ENCODE measurements around the gene HELZ2.
A peak's percentile ranks its signal among the peaks of the same experiment; 100 is the strongest.

The HELZ2 gene

DNA sequence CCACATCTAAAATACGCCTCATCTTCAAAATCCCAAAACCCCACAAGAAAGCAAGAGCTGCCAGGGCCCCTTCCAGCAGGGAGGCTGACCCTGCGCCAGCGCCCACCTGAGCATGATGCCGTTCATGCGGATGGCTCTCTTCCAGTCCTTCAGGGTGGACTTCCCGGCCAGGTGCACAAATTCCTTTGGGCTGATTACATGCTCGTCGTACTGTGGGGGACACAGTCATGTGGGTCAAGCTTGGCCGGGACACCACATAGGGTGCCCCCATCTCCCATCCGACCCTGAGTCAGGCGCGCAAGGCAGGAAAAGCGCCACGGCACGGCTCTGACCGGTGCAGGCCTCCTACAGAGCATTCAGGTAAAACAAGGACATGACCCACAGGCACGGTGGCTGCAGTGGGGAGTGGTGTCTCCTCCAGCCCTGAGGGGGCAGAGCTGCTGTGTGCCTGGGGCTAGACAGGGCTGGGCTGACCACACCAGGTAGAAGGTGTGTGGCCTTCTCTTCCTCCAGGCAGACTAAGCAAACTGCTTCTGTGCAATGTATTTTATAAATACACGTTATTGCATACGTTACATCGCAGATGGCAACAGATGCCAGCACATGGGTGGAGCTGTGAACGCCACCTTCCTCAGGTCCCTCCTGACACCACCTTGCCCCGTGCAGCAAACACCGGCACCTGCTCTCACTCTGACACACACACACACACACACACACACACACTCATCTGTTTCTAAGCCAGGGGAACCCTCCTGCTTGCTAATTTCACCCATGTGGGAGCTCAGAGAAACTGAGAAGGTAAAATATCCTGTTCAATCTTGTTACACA, 23.8 kb upstream of the HELZ2 start:
- DNase-seq (ENCODE audit: low read depth in 2 of 2), result no peak

DNA sequence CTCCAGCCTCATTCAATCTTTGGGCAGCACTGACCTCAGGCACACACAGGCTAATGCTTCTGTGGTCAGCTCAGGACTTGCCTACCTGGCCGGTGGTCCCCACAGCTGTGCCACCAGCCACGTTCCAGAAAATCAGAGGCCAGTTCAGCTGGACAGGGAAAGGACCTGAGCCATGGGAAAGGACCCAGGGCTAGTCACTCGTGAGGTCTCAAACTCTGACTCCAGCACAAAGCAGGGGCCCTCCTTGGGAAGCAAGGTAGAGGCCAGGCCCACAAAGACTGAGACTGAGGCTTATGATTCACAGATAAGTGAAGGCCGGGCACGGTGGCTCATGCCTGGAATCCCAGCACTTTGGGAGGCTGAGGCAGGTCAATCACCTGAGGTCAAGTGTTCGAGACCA, 22.4 kb upstream of the HELZ2 start:
- DNase-seq (ENCODE audit: low read depth in 2 of 2), result no peak

DNA sequence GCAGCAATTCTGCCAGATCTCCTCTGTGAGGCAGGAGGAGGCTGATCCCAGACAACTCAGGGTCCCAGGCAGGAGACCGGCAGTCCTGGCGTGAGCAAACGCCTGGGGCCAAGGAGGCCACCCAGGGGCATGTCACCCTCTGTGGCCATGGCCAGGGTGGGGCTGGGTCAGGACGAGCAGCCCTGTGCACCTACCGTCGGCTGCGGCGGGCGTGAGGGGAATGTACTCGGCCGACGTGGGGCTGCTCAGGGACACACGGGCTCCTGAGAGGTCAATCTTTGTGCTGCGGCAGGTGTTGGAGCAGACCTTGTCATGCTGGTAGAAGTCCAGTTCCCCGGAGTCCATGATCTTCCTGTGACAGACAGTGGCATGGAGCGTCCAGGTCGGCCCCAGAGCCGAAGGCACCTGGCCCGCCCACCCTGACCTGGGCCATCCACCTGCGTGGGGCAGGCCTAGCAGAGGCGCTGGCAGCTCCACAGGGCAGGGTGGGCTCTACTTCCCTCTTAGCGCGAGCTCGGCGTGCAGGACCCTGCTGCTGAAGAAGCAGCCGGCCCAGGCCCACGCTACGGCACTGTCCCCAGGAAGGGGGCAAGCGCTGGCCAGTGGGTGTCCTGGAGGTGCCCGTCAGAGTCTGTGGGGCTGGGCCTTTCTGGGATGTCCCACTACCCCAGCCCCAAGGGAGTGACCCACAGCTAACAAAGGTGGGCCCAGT, 21.5 kb upstream of the HELZ2 start:
- DNase-seq (ENCODE audit: low read depth in 2 of 2), result no peak

DNA sequence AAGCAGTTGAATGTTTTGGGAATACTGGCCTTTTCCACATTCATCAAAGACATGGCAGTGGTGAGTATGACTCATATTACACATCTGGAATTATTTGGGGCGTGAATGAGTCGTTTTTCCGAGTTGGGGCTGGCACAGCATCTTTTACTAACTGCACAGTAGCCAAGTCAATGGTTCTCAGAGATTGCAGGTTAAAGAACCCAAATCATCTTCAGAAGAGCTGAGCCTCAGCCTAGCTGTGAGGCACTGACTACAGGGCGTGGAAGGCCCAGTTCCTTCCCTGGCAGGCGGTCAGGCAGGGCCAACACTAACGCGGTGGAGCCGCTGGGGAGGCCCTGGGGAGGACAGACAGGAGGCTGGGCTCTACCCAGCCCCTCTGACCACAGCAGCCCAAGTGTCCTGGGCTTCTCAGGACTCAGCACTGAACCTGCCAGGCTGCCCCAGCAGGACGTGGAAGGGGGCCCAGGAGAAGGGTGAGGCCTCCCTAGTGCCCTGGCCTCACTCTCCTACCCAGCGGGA, 20.1 kb upstream of the HELZ2 start:
- DNase-seq (ENCODE audit: low read depth in 2 of 2), result no peak

DNA sequence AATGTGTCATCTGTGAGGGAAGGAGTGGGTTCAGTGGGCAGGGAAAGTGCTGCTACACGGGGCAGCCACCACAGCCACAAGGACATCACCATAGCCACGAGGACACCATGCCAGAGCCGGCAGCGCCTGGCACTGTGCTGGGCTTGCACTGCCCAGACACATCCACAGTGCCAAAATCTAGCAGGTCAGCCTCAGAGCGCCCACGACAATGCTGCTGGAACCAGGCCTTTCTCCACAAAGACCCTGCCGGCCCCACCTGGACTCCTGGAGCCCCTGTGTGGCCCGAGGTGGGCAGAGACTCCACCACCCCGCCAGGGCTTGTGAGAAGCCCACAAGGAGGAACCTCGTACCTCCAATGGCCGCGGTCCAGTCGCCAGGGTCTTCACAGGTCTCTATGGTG, 18.6 kb upstream of the HELZ2 start:
- no peak for DNase-seq (ENCODE audit: low read depth in 2 of 2)

DNA sequence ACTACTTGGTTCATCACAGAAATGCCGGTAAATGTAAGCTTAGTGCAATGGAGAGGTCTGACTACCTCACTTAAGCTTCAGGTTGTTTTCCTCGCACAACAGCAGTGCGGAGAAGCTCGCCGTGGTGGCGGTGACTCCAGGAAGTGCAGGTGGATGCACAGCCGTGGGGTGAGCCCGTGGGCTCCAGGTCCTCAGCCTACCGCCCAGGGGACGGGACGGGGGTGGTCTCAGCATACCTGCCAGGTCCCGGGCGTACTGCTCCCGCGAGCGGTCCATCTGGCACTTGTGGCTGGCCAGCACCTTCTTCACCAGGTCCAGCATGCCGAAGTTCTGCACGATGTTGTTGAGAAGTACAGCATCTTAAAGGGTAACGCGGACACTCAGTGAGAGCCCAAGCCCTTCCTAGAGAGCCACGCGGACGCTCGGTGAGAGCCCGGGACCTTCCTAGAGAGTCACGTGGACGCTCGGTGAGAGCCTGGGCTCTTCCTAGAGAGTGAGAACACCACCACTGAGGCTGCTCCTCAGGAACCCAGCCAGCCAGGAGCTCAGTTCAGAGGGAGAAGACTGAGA, 17.8 kb upstream of the HELZ2 start:
- no peak for DNase-seq (ENCODE audit: low read depth in 2 of 2)

DNA sequence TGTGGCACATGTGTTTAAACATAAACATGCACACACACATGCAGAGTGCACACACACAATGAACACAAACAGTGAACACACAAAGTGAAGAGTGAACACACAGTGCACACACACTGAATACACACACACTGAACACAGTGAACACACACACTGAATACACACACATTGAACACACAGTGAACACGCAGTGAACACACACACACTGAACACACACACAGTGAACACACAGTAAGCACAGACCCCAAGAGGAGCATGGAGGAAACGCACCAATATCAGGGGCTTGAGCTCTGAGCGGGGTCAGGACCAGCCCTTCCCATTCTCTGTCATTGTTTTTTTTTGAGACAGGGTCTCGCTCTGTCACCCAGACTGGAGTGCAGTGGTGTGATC, 17.1 kb upstream of the HELZ2 start:
- DNase-seq (ENCODE audit: low read depth in 2 of 2), result no peak

DNA sequence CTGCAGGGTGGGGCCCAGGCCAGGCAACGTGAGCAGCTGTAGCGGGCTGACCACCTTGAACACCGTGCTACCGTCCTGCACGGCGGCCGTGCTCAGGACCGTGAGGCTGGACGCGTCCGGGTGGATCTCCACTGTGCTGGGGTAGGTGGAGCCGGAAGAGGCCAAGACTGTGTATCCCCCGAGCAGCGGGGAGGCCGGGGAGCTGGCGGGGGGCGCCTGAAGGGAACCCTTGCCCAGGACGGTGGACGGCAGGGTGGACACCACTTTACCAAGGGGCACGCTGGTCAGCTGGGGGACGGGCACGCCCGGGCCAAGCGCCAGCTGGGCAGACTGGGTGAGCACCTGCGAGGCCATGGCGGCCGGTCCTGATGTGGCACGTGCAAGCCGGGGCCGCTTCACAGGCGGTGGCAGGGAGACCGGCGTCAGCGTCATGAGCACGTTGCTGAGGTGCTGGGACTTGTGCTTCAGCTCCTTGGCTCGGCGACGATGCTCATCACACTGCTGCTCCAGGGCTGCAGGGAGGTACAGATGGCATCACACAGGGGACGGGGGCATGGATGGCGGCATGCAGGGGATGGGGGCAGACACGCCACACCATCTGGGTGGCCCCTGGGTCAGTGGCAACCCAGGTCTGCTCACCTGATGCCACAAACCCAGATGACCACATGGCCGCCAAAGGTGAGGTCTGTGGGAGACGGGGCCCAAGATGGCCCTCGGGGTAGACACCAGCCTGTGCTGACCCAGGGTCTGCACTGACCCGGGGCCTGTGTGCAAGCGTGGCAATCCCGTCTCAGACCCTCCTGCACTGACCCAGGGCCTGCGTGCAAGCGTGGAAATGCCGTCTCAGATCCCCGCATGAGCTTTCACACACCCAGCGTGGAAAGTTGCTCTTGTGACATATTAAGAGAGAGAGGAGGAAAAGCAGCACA, 16.4 kb upstream of the HELZ2 start:
- no peak for DNase-seq (ENCODE audit: low read depth in 2 of 2)

DNA sequence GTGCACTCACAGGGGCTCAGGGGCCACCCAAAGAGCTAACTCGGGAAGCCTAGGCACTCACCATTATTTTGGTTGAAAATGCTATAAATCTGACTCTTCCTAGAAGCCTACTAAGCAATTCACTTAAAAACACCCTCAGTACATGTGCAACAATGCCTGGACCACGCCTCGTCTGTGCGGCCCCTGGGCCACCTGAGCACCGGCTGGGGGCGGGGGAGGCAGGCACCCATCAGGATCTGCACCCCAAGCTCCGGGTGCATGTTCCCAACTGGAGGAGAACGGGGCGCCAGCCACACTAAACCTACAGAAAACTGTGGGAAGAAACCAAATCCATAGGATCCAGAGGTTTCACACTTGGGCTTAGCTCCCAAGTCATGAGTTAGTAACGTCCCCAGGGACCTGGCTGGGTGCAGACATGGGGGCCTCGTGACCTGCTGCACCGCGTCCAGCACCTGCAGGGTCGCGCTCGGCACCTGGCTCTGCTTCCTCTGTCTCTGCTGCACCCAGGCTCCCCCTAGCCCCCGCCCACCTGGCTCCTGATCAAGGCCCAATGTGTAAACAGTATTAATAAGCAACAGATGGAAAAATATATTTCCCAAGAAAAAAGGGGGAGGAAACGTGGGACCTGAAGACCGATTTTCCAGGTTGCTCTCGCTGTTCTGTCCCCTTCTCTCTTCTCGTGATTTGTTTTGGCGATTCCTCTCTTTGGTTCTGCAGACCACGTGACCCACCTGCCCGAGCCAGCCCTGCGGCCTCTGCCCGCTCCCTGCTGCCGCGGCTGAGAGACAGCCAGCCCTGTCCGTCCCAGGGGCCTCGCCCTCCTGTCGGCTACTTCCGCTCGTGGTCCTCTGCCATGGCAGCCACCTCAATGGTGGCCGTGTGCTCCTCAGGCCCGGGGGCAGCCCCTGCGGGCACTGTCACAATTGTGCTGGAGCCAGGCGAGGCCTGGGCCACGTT, 15.5 kb upstream of the HELZ2 start:
- no peak for DNase-seq (ENCODE audit: low read depth in 2 of 2)

DNA sequence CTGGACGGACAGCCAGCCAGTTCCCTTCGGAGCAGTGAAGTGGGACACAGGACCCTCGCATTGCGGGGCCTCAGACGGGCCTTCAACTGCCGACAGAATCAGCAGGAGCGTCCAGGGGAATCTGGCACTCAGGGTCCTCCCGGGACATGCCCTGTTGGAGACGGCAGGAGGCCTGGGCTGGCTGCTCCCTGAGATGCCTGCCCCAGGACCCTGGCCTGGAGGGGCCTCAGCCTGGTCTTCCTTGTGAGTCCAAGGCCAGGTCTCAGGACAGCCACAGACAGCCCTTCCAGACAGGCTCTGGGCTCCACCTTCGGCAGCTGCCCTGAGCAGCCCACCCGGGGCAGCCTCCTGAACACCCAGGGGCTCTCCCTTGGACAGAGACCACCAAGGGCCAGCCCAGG, 14.6 kb upstream of the HELZ2 start:
- DNase-seq (ENCODE audit: low read depth in 2 of 2), result no peak

DNA sequence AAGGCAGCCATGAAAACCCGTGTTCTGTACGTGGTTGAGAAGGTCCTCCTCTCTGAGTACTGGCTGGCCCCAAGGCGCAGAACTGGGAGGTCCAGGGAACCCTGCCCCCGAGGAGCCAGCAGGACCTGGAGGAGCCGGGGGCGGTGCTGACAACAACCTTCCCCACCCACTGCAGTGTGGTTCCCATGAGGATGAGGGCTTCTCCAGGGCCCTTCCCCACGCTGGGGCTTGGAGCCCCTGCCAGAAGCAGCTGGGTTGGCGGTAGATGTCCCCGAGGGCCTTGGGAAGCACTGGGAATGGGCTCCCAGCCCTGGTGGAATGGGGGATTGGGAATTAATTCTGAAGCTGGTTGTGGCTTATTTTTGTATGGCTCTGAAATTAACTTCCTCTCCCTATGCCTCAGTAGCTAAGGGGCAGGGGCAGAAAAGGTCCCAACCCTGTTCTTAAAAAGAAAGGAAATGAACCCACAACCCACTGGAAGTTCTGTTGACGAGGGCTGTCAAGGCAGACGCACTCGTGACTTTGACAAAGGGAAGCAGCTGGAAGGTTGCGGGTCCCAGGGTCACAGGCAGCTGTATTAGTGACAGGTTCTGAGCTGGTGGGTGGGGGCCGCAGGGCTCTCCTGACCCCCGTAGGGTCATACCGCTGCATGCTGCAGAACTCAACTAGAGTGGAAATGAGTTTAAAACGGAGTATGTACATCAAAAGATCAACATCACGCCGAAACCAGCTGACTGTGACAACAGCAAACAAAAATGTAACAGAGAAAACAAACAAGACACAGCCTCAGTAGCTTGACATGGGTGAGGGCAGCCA, 13.9 kb upstream of the HELZ2 start:
- no peak for DNase-seq (ENCODE audit: low read depth in 2 of 2)

DNA sequence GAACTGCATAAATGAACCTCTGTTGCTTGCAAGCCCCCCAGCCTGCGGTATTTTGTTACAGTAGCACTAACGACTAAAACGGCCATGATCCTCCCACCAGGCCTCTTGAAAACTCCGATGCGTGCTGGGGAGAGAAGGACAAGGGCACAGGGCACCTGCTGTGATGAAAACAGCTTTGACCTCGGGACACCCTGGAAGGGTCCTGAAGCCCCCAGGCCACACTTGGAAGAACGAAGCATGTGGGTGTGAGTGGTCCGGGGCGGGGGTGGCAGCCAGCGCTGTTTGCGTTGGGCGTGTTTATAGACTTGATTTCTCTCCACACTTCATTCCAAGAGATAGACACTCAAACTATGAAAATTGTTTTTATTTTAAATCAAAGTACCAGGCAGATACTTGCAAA, 13.2 kb upstream of the HELZ2 start:
- DNase-seq (ENCODE audit: low read depth in 2 of 2), result no peak

DNA sequence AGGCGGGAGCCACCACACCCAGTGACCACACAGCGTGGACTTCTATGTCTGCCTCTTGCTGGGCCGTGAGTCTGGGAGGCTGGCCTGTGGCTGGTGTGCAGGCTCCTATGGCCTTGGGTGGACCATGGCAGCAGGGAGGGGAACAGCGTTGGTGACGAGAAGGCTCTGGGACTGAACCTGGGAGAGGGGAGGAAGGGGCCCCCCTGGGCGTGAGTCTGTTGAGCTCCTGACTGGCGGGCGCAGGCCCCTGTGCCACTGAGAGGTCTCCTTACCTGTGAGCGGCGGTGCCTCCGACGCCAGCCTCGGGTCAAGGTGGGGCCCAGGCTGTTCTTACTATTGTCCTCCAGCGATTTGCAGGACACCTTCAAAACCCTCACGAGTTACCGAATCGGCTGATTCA, 12.8 kb upstream of the HELZ2 start:
- no peak for DNase-seq (ENCODE audit: low read depth in 2 of 2)

DNA sequence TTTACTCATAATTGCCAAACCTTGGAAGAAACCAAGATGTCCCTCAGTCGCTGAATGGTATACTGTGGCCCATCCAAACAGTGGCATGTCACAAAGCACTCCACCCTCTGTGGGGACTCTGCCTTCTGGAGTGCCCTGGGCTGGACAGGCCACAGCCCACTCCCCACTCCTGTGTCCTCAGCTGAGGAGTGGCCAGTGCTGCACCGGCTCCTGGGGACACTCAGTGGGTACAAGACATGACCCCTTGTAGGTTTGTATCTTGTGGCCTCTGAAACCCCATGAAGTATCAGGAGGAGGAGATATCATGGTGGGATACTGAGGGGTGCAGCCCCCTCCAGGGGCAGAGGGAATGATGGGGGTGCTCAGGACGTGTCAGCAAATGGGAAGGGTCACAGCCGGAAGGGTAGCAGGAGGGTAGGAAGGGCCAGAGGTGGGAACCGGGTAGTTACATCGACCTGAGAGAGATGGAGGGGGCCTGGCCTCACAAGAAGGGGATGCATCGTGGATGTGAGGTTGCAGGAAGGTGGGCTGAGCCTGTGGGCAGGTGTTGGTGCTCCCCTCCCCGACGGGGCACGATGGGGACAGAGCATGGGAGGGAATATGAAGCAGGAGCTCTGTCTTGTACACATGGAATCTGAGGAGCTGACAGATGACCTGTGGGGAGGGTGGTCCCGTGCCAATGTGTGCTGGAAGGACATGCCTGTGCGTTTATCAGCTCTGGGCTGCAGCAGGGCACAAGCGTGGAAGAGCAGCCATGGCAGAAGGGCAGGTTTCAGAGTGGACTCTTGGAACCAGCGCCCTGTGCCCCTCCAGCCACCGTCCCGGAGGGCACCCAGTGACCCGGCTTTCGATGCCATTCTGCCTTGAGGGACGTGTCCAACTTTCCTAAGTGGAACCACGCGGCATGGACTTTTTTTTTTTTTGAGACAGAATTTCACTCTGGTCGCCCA, 11.9 kb upstream of the HELZ2 start:
- DNase-seq (ENCODE audit: low read depth in 2 of 2), result no peak

DNA sequence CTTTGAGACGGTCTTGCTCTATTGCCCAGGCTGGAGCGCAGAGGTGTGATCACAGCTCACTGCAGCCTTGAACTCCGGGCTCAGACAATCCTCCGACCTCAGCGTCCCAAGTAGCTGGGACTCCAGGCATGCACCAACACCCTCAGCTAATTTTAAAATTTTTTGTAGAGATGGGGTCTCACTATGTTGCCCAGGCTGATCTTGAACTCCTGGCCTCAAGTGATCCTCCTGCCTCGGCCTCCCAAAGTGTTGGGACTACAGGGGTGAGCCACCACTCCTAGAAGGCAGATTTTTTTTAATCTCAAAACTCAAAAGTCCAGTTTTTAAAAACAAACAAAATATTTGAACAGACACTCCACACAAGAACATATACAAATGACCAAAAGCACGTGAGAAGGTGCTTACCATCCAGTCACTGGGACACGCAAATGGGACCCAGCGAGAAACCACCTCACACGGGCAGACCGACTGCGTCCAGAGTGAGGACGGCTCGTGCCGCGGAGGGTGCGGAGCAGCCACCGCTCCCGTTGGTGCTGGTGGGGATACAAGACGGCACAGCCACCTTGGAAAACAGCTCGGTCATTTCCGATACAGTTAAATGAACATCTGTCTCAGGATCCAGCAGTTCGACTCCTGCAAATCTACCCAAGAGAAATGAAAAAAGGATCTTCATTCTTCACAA, 8.5 kb upstream of the HELZ2 start:
- no peak for DNase-seq (ENCODE audit: low read depth in 2 of 2)

DNA sequence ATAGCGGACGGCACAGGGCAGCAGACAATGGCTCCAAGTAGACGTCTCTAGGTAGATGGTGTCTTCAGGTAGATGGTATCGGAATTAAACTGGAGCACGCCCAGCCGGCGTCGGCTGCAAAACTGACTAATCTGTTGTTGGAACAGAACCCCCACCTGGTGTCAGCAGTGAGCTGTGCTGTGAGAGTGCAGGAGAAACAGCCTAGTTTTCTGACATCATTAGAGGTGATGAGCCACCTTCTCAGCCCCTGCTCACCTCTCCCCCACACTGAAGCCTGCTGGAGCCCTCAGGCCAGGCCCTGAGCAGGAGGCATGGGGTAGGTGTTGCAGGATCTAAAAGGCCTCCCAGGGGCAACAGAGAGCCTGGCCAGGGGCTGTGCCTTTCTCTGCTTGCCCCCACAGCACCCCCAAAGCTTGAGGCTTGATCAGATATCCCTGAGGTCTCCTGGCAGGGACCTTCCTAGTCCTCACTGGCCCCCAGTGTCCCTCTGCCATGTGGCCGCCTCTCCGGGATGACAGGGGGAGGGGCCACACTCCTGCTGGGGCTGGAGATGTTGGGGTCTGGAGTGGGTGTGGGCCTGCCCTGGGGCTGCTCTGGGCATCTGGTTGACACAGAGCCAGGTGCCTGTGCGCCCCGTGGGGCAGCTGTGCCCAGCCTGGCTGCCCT, 6.9 kb upstream of the HELZ2 start:
- peak in 1 of 2 donors; percentile 48 for DNase-seq (ENCODE audit: low read depth in 2 of 2)

DNA sequence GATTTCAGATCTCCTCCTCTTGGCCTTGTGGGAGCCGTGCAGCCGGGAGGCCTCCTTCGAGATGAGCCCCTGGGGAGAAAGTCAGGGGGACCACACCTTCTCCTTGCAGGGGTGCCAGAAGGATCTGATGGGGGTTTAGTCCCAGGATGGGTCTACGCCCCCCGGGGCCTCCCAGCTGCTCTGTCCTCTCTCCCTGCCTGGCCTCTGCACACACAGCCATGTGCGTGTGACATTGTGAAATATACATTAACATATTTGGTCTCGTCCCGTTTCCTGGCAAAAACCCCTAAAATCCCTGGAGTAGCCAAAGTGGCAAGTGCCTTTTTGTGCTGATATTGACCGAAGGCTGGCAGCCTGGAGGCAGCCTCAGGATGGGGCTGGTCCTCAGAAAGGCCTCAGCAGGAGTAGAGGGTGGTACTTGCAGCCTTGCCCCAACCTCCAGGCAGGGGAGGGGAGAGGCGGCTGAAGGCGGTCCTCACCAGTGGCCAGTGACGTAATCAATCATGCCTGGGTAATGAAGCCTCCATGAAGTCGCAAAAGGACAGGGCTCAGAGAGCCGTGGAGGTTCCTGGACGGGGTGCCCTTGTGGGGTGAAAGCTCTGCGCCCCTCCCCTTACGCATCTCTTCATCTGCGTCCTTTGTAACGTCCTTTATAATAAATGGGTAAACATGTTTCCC, 5.1 kb upstream of the HELZ2 start:
- DNase-seq (ENCODE audit: low read depth in 2 of 2), result no peak
